Activated CD4-positive, alpha-beta T cell treated with anti-CD3 and anti-CD28 coated beads, Interleukin-2, amount 50 U/mL, for 24 hours (primary cell): Measurements from ENCODE around the gene EPB41L1.

Source experiments
- DNase-seq, 2 donors: peaks; one replicate each; pipeline ENCODE4 v3.0.0-alpha.2; 2020; ENCODE audit warnings: low read depth in 1 of 2, low spot score in 1 of 2

Gene EPB41L1

DNA sequence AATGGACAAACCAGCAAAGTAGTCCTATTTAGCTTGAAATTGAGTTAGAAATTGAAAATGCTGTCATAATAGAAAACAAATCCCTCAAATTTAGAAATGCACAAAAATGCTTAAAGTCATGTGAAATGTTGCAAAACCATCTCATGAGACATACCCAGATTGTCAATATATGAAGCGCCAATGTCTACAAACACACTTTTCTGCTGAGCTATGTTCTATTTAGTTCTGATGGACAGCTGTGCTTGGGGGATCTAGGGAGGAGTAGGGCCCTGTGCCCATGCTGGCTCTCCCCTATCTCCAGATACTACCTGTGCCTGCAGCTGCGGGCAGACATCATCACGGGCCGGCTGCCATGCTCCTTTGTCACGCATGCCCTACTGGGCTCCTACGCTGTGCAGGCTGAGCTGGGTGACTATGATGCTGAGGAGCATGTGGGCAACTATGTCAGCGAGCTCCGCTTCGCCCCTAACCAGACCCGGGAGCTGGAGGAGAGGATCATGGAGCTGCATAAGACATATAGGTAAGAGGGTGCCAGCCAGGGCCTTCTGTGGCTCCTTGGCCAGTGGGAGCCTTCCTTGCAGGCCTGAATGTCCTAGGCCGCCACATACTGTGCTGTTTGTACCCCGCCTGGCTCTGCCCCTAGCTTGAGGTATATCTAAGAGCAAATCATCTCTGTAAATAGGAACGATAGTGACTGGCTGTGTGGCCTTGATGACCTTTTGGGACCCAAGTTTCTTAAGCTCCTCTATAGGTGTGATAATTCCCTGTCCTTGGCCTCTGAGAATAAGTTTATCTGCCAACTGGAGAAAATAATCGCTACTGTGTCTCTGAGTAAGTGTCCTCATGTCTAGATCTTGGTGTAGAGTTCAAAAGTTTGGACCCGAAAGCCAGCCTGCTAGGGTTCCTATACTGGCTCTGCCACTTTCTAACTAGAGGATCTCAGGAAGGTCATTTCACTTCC is 30.6 kb downstream of the EPB41L1 start:
- no peak for DNase-seq

GRCh38 chr20:36193977-36194712 is 39.6 kb downstream of the EPB41L1 start:
- DNase-seq: no peak

- no peak for DNase-seq
Observed at GRCh38 chr20:36196676-36197075, 42.1 kb downstream of the EPB41L1 start.

GRCh38 chr20:36197271-36197670 is 42.7 kb downstream of the EPB41L1 start:
- no peak for DNase-seq

GRCh38 chr20:36199345-36200257 is 45.1 kb downstream of the EPB41L1 start:
- DNase-seq: peak; percentile 61 to 66

- no peak for DNase-seq
Observed at GRCh38 chr20:36200451-36200850, 45.9 kb downstream of the EPB41L1 start.

- no peak for DNase-seq
Observed at GRCh38 chr20:36201198-36201597, 46.7 kb downstream of the EPB41L1 start.

DNA sequence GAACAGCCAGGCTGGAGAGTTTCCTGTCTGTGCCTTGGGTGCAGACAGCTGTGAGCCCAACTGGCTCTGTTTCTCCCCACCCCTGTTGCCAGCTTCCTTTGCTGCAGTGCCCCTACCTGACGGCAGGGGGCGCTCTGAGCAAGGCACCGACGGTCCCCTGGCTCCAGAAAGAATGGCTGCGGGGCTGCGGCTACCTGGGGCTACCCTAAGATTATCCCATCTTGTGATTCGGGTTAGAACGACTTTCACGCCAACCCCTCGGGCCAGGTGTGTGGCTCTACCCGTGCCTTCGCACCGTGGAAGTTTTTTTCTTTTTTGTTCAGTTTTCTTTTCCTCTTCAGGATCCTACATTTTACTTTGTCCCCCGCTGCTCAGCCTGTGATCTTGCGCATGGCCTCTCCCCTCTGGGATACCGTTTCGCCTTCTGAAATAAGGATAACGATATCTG is 48.4 kb downstream of the EPB41L1 start:
- peak; percentile 69 to 74 for DNase-seq

GRCh38 chr20:36203861-36204260 is 49.3 kb downstream of the EPB41L1 start:
- no peak for DNase-seq

DNA sequence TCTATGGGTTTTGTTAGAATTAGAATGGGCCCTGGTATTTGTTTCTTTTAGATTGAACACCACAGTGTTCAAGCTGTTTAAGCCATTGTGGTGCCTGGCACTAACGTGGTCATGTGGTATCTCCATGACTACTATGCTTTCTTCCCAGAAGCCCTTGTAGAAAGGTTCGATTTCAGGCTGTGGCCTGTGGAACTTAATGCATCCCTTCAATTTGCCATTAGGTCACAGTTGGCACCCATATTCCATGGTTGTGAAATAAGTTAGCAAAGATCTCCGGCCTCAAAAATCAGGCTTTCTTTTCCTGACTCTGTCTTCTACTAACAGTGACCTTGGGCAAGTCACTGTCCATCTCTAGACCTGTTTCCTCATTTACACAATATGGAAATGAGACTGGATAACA is 50.5 kb downstream of the EPB41L1 start:
- no peak for DNase-seq

GRCh38 chr20:36206068-36206467 is 51.5 kb downstream of the EPB41L1 start:
- no peak for DNase-seq

- DNase-seq: no peak
Observed at GRCh38 chr20:36206641-36207040, 52.1 kb downstream of the EPB41L1 start.

- no peak for DNase-seq
Observed at GRCh38 chr20:36207602-36208001, 53.1 kb downstream of the EPB41L1 start.

DNA sequence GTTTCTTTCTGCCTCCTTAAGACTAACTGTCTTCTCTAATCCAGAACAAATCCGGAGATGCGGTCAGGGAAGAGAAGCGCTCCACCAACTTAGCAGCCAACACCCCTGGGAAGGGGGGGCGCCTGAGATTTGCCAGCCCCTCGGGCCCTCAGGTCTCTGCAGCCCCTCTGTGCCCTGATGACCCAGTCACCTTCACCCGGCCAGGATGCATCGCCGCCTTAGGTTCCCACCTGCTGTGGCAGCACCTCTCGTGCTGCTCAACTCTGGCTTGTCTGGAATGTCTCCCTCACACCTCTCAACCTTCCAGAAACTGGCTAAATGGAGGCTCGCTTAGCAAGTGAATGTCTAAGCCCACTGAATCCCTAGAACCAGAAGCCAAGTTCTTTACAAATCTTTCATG is 53.7 kb downstream of the EPB41L1 start:
- no peak for DNase-seq

DNA sequence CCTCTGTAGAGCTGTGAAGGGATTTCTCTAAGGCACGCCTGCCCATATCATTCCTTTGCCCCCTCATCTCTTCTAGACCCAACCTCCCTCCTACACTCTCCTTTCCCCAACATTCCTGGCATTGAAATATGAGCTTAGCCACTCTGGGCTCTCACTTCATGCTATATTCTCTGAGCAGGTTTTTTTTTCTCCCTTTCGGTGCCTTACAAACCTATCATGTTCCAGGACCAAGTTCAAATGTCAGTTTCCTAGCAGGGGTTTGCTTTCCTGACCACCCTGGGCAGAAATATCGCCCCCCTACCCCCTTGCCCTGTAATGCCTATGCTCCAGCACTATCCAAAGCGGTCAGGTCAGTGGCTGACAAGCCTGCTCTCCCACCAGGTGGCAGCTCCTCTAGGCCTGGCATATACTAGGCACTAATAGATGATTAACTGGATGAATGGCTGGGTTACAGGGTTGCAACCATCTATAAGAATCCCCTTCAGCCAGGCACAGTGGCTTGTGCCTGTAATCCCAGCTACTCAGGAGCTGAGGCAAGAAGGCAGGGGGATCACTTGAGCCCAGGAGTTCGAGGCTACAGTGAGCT is 56.0 kb downstream of the EPB41L1 start:
- no peak for DNase-seq

- DNase-seq: no peak
Observed at GRCh38 chr20:36213362-36213761, 58.8 kb downstream of the EPB41L1 start.

GRCh38 chr20:36214684-36215256 is 60.2 kb downstream of the EPB41L1 start:
- DNase-seq: no peak

DNA sequence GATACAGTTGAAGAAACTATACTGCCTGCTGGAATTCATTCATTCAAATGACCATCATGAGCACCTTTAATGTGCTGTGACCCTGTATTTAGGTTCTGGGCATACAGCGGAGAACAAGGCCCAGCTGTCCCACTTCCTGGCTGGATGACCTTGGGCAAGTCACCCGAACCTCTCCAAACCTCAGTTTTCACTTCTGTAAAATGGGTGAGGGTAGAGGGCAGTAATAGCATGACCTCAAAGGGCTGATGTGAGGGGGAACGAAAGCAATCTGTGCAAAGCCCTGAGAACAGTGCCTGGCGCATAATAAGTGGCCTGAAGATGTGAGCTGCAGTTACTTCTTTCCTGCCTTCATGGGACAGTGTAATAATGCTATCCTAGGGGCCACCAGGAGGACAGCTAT is 61.2 kb downstream of the EPB41L1 start:
- no peak for DNase-seq

DNA sequence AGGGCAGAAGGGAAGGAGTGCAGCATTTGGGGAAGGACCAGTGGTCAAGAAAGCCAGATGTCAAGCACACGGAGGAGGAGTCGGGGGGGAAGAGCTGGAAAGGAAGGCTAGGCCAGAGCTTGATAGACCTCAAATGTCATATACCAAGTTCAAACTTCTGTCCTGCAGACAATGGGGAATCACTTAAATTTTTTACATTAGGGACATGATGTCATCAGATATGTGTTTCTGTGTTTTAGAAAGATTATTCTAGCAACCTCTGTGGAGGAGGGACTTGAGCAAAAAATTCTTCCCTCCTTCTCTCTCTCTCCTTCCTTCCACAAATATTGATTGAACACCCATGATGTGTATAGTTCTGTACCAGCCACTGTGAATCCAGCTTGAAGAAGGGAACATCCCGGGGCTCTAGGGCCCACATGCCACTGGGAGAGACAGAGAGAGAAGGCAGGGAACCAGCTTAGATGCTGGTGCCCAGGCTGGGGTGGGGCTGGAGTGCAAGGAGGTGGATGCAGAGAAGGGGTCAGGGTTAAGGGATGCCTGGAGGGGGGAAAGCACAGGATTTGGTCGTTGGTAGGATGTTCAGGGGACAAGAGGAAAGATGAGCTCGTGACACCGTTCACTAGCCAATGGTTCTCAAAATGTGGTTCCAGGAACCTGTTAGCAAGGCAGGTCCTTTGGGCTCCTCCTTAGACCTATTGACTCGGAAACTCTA is 61.9 kb downstream of the EPB41L1 start:
- DNase-seq: no peak

DNA sequence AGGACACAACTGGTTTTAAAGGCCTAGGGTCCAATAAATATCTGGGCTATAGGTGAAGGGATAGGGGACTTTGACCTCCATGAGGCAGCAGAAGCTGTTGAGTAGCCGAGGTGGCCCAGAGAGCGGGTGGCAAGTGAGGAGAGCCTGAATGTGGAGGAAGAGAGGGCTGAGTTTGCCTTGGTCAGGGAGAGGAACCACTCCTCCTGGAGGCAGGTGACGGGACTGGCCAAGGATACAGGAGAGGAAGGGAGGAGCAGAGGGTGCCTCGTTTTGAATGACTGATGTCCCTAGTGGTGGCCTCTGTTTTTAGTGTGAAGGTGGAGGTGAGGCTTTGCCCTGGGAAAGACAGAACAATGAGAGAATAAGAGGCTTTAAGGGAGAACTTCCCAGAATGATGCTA is 62.7 kb downstream of the EPB41L1 start:
- no peak for DNase-seq
